Activated T-helper 1 cell treated with anti-CD3 and anti-CD28 coated beads, Interleukin-12 subunit alpha, Interleukin-12 subunit beta, Interleukin-2, Interleukin-4 antibody, amounts not matched to agents 30 ng/mL and 10 ng/mL and 1 ng/mL, durations not matched to agents 14 hours and 24 hours and 36 hours (primary cell): Measurements from ENCODE around the gene SLC36A2. TPM values are rescaled to one million over a fixed set of nuclear protein-coding genes. Genes with fewer than 3 reads are reported as not detected.
"Not testable (repeated sequence)": the region's sequence is repeated elsewhere in the genome, so short reads cannot be mapped to it uniquely, and the experiment has no call there.

Experiments
- DNase-seq: peaks from one replicate; pipeline ENCODE4 v3.0.0; 2021; ENCODE audit warnings: low spot score
- H3K27ac Mint-ChIP-seq: one replicate; pipeline ENCODE4 v1.8.0; 2021; ENCODE audit warnings: mild to moderate bottlenecking, mixed read lengths
- H3K27me3 Mint-ChIP-seq: one replicate; pipeline ENCODE4 v1.8.0; 2022; ENCODE audit warnings: mild to moderate bottlenecking, moderate library complexity, mixed read lengths; ENCODE audit not compliant: insufficient read depth
- H3K36me3 Mint-ChIP-seq: one replicate; pipeline ENCODE4 v1.8.0; 2021; ENCODE audit warnings: low read depth, mixed read lengths
- H3K4me1 Mint-ChIP-seq: one replicate; pipeline ENCODE4 v1.8.0; 2021; ENCODE audit warnings: low read depth, mixed read lengths
- H3K4me3 Mint-ChIP-seq: one replicate; pipeline ENCODE4 v1.8.0; 2021; ENCODE audit warnings: mild to moderate bottlenecking, moderate library complexity, mixed read lengths
- H3K9me3 Mint-ChIP-seq: one replicate; pipeline ENCODE4 v1.8.0; 2021; ENCODE audit warnings: mixed read lengths
- intact Hi-C: fragments of 100-400 bp; cut with micrococcal nuclease; formaldehyde crosslinking; loops from one replicate; pipeline ENCODE4 v1.15.1; 2024
- total RNA-seq: library from RNA; stranded (reverse); gene quantifications from 2 replicates; pipeline ENCODE4 v1.2.3, GENCODE V29; 2022

The SLC36A2 gene
- not detected in 2 replicates for total RNA-seq

DNA sequence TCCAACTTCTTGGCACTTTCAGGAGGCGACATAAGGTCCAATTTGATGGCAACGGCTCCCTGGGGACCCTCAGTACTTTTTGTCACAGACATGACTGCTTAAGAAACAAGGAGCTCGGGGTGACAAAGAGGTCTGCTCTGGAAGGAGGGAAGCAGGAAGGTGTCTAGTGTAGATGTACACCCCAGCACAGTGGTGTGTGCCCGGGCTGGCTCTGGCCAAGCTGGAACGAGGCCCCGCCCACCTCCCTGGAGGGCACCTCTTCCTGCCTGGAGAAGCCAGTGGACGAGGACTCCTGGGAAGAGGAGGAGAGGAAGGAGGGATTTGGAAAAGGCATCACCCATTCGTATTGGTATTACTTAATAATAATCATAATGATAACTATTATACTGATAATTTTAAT, at the start of gene SLC36A2:
Gene SLC36A2 (minus strand): TSS at position 191 of the 400 bp plus-strand sequence. CDS start 99 bp downstream, at position 92.
- Mint-ChIP-seq H3K9me3 (no peaks in the 10 kb centered on the region), H3K4me3 (no peak within 1 kb of the TSS), H3K27ac (no peak within 1 kb of the TSS), H3K36me3 (no peaks in the 10 kb centered on the region), H3K4me1 (no peaks in the 10 kb centered on the region), H3K27me3 (no peaks in the 10 kb centered on the region)
- intact Hi-C loops, result no loop called here
- DNase-seq, result no peak

DNA sequence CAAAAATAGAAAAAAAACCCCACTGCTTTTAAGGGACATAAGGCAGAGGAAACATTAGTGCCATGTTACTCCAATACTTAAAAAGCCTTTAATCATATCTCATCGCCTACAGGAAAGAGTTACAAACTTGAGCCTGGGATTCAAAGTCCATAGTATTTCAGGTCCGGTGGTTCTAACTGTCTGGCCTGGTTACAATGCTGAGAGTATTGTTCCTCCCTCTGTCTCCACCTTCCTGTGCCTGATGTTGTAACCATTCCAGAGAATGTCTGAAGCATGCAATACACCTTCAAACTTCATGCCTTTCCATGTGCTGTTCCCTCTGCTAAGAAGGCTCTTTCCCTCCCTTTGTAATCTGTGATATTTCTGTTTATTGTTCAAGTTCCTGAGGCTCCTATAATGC, 41.6 kb upstream of the SLC36A2 start:
- Mint-ChIP-seq H3K4me1 (no peaks in the 10 kb centered on the region), H3K4me3 (no peak overlapping the region), H3K27ac (no peak overlapping the region), H3K9me3 (no peaks in the 10 kb centered on the region), H3K27me3 (peaks cover 9% of the 10 kb centered on the region), H3K36me3 (no peaks in the 10 kb centered on the region)
- intact Hi-C loops, result no loop called here
- DNase-seq, result no peak

DNA sequence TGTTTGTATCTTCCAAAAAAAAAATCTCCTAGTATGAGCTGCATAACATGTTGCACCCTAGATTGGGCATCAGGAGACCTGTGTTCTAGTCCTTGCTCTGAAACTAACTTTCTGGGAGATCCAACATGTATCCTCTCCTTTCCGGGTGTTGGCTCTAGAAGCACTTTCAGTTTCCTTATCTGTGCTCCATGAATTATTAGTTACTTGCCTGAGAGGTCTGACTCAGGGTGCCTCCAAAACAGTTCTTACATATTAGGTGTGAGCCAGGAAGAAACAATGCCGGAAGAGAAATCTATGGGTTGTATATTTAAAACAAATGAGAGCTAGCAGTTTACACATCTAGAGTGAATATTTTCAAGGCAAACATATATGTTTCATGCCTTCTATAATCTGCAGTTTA, 36.7 kb upstream of the SLC36A2 start:
- Mint-ChIP-seq H3K4me3 (no peak overlapping the region), H3K9me3 (no peaks in the 10 kb centered on the region), H3K27ac (no peak overlapping the region), H3K27me3 (peaks cover 7% of the 10 kb centered on the region), H3K36me3 (no peaks in the 10 kb centered on the region), H3K4me1 (no peaks in the 10 kb centered on the region)
- intact Hi-C loops, result no loop called here
- DNase-seq, result no peak

DNA sequence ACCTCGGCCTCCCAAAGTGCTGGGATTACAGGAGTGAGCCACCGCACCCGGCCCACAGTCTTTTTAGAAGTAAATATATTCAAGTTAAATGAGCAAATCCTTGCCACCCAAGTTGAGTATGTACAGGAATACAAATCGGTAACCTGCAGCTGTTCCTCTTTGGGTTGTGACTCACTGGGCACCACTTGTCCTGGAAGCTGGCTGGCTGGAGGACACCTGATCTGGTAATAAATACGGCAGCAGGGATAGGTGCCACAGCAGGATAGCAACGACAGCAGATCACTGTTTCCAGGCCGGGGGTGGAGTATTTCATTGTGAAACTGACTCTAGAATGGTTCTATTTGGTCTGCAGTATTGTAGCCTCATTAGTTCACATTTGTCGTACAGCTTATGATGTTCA, 35.7 kb upstream of the SLC36A2 start:
- intact Hi-C loops, result no loop called here
- peaks cover 7% of the 10 kb centered on the region for H3K27me3 Mint-ChIP-seq
- H3K4me1 Mint-ChIP-seq, result no peaks in the 10 kb centered on the region
- DNase-seq, result no peak
- no peaks in the 10 kb centered on the region for H3K9me3 Mint-ChIP-seq
- H3K27ac Mint-ChIP-seq, result no peak overlapping the region
- H3K36me3 Mint-ChIP-seq, result no peaks in the 10 kb centered on the region
- no peak overlapping the region for H3K4me3 Mint-ChIP-seq

DNA sequence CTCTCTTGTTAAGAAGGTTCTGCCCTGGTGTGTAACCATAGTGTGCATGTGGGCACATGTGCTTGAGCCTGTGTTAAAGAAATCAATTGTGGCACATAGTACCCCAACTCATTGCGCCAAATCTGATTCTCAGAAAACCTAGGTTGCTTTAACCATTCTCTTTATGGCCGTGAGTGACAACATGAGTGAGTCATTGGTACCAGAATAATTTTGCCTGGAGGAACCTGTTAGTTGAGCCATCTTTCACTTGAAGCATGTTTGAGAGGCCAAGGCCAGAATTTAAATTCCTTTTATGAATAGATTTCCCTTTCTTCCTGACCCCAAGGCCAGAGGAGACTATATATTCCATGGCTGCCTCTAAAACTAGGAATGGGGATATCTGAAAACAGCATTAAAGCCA, 35.2 kb upstream of the SLC36A2 start:
- intact Hi-C loops, result no loop called here
- Mint-ChIP-seq H3K9me3 (no peaks in the 10 kb centered on the region), H3K27me3 (peaks cover 5% of the 10 kb centered on the region), H3K27ac (no peak overlapping the region), H3K4me3 (no peak overlapping the region), H3K36me3 (no peaks in the 10 kb centered on the region), H3K4me1 (no peaks in the 10 kb centered on the region)
- no peak for DNase-seq

DNA sequence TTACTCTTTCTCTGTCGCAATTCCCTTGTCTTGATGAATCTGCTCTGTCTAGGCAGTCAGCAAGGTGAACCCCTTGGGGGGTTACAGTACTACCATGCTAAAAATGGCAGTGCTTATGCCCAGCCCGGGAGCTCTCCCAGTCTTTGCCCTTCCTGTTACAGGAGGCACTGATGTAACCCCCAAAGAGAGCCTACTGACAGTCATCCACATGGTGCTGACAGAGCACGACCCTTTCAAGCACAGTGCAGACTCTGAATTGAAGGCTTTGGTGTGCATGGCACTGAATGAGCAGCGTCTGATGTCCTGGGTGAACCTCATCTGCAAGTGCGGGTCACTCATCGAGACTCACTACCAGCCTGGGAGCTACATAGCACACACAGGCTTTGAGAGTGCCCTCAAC, 34.5 kb upstream of the SLC36A2 start:
- no peak for DNase-seq
- H3K9me3 Mint-ChIP-seq, result no peaks in the 10 kb centered on the region
- no peak overlapping the region for H3K4me3 Mint-ChIP-seq
- H3K36me3 Mint-ChIP-seq, result no peaks in the 10 kb centered on the region
- H3K27ac Mint-ChIP-seq, result no peak overlapping the region
- H3K27me3 Mint-ChIP-seq, result peaks cover 4% of the 10 kb centered on the region
- intact Hi-C loops, result no loop called here
- H3K4me1 Mint-ChIP-seq, result no peaks in the 10 kb centered on the region

DNA sequence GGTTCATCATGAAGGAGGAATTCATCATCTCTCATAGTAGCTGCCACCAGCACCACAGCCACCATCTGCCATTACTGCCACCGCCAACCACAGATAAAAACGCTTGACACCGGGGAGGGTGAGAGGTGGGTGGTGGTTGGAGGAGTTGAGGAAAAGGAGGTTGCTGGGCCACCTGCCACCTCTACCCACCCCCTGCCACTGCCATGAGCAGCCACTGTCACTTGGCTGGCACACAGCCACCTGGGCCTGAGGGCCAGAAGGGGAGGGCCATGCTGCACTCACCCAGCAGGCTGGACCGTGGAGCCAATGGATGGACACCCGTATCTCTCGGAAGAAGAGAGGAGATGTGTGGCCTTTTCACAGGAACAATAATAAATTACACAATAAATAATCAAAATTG, 31.3 kb upstream of the SLC36A2 start:
- no peaks in the 10 kb centered on the region for H3K36me3 Mint-ChIP-seq
- intact Hi-C loops, result no loop called here

DNA sequence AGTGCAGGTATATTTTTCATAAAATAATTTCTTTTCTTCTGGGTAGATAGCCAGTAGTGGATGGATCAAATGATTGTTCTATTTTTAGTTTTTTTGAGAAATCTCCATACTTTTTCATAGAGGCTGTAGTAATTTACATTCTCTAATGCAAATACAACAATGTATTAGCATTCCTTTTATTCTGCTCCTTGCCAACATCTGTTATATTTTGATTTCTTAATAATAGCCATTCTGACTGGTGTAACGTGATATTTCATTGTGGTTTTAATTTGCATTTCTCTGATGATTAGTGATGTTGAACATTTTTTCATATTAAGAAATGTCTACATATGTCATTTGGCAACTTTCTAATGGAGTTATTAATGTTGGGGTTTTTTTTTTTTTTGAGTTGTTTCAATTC, 27.2 kb upstream of the SLC36A2 start:
- intact Hi-C loops, result no loop called here
- no peak for DNase-seq
- Mint-ChIP-seq H3K36me3 (no peaks in the 10 kb centered on the region), H3K4me1 (no peaks in the 10 kb centered on the region), H3K27ac (no peak overlapping the region), H3K9me3 (no peaks in the 10 kb centered on the region), H3K4me3 (no peak overlapping the region), H3K27me3 (peaks cover 2% of the 10 kb centered on the region)

More for the DNA sequence above, 31.3 kb upstream of the SLC36A2 start:
- no peak overlapping the region for H3K4me3 Mint-ChIP-seq
- H3K27me3 Mint-ChIP-seq, result no peaks in the 10 kb centered on the region
- no peak for DNase-seq
- H3K4me1 Mint-ChIP-seq, result no peaks in the 10 kb centered on the region
- H3K27ac Mint-ChIP-seq, result no peak overlapping the region
- no peaks in the 10 kb centered on the region for H3K9me3 Mint-ChIP-seq

DNA sequence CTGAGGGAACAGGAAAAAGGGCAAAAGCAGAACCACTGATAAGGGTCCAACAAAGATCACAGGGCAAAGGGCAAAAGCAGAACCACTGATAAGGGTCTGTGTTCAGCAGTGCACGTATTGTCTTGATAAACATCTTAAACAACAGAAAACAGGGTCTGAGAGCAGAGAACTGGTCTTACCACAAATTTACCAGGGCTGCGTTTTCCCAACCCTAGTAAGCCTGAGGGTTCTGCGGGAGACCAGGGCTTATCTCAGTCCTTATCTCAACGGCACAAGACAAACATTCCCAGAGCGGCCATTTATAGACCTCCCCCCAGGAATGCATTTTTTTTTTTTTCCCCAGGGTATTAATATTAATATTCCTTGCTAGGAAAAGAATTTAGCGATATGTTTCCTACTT, 19.7 kb upstream of the SLC36A2 start:
- DNase-seq, result not testable (repeated sequence)

DNA sequence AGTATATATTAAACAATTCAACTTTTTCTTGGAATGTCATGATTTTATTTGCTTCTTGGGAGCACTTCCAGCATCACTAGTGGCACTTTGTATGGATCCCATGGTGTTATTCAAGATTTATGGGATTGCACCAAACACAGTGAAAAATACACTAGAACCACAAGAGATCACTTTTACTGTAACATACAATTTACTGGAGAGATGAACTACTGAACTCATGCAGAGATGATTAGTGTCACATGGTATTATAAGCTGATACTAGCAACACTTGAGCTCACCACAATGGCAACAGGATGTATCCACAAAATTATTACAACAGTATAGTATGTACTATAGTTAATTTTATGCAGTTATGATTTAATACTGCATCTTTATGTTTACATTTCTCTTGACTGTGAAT, 16.3 kb upstream of the SLC36A2 start:
- intact Hi-C loops, result no loop called here
- Mint-ChIP-seq H3K4me3 (no peak overlapping the region), H3K4me1 (no peaks in the 10 kb centered on the region), H3K27ac (no peak overlapping the region), H3K9me3 (peaks cover 36% of the 10 kb centered on the region), H3K36me3 (no peaks in the 10 kb centered on the region), H3K27me3 (no peaks in the 10 kb centered on the region)
- DNase-seq, result no peak

More for the DNA sequence above, 19.7 kb upstream of the SLC36A2 start:
- H3K4me1 Mint-ChIP-seq, H3K27me3 Mint-ChIP-seq, intact Hi-C loops, H3K4me3 Mint-ChIP-seq, H3K36me3 Mint-ChIP-seq, H3K27ac Mint-ChIP-seq: not testable (repeated sequence)
- H3K9me3 Mint-ChIP-seq, result peaks cover 39% of the 10 kb centered on the region

DNA sequence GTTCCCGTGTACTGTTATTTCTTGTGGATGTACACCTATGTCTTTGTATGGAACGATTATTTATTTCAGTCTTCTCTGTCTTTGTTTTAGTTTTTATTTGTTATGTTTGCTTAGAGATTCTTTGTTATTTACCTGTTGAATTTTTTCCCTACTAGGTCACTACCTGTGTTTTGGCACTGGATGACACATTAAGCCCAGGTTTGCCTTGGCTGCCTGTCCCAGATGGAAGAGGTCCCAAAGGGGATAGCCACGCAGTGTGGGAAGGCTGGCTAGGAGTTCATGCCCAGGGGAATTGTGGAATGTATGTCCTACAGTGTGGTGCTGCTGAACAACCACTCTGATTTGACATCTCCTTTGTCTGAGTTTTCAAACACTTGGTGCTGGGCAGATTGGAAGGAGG, 15.6 kb upstream of the SLC36A2 start:
- Mint-ChIP-seq H3K27ac (no peak overlapping the region), H3K27me3 (no peaks in the 10 kb centered on the region), H3K4me3 (no peak overlapping the region), H3K4me1 (no peaks in the 10 kb centered on the region), H3K36me3 (no peaks in the 10 kb centered on the region), H3K9me3 (peaks cover 31% of the 10 kb centered on the region)
- no peak for DNase-seq
- intact Hi-C loops, result no loop called here

DNA sequence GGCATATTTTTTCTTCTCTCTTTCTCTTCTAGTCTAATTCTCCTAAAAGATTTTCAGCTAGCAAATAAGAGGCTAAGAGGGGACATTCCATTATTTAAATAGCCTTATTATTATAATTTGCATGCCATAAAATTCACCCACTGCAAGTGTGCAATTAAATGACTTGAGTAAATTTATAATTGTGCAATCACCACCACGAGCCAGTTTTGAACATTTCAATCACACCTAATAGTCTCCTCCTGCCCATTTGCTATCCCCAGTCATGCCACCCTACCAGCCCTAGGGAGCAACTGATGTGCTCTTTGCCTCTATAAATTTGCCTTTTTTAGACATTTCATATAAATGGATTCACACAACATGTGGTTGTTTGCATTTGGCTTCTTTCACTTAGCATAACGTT, 12.0 kb upstream of the SLC36A2 start:
- DNase-seq, result no peak
- intact Hi-C loops, result no loop called here
- H3K4me3 Mint-ChIP-seq, result no peak overlapping the region
- H3K36me3 Mint-ChIP-seq, result no peaks in the 10 kb centered on the region
- no peaks in the 10 kb centered on the region for H3K4me1 Mint-ChIP-seq
- H3K9me3 Mint-ChIP-seq, result peaks cover 9% of the 10 kb centered on the region
- H3K27ac Mint-ChIP-seq, result no peak overlapping the region
- no peaks in the 10 kb centered on the region for H3K27me3 Mint-ChIP-seq

DNA sequence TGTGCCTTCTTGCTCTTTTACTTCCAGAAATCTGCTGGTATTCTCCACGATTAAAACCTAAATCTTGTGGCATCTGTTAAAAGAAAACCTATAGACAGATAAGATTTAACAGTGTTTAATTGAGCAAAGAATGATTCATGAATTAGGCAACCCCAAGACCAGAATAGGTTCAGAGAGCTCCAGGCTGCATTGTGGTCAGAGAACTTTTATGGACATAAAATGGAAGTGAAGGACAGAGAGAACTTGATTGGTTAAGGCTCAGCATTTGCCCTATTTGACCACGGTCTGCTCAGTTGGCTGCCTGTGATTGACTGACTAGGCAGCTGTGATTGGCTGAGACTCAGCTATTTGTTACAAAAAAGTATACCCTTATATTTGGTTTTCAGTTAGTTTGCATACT, 10.4 kb upstream of the SLC36A2 start:
- no peak for DNase-seq
- Mint-ChIP-seq H3K9me3 (peaks cover 6% of the 10 kb centered on the region), H3K36me3 (no peaks in the 10 kb centered on the region), H3K4me3 (no peak overlapping the region), H3K27ac (no peak overlapping the region), H3K27me3 (no peaks in the 10 kb centered on the region), H3K4me1 (no peaks in the 10 kb centered on the region)
- intact Hi-C loops, result no loop called here

DNA sequence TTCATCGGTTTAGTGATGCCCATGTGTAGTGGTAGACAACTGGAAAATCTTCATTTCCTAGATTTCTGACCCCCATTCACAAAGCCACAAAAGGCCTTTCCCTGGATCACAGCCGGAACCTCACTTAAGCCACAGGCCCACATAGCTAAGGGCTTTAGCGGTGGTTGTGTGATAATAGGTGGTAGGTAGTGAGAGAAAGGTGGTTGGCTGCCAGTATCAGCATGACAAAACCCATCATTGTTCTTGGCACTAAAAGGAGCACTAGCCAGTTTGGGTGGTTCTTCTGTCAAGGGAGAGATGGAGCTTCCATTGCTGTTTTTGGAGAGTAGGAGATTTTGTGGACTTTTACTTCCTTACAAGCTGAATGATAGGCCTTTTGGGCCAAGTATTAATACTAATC, 9.7 kb upstream of the SLC36A2 start:
- Mint-ChIP-seq H3K4me1 (no peaks in the 10 kb centered on the region), H3K27me3 (no peaks in the 10 kb centered on the region), H3K4me3 (no peak overlapping the region), H3K27ac (no peak overlapping the region), H3K36me3 (no peaks in the 10 kb centered on the region), H3K9me3 (peaks cover 4% of the 10 kb centered on the region)
- DNase-seq, result no peak
- intact Hi-C loops, result no loop called here
